AG20443 (cell line): ENCODE data around the gene TMEM72.
A peak's percentile ranks its signal among the peaks of the same experiment; 100 is the strongest.
"Not testable (repeated sequence)": the region's sequence is repeated elsewhere in the genome, so short reads cannot be mapped to it uniquely, and the experiment has no call there.

Experiments used
- DNase-seq: peaks from one replicate; pipeline ENCODE4 v3.0.0; 2012; ENCODE audit warnings: low spot score, mixed read lengths

Gene TMEM72

GRCh38 chr10:44911081-44911540, at the start of gene TMEM72:
TSS of gene TMEM72 (plus strand) at chr10:44911337. CDS start at chr10:44911513, 176 bp downstream.
- peak; percentile 62 for DNase-seq

- DNase-seq = no peak
These were observed 49.0 kb upstream of the TMEM72 start for GRCh38 chr10:44862006-44862751.

DNA sequence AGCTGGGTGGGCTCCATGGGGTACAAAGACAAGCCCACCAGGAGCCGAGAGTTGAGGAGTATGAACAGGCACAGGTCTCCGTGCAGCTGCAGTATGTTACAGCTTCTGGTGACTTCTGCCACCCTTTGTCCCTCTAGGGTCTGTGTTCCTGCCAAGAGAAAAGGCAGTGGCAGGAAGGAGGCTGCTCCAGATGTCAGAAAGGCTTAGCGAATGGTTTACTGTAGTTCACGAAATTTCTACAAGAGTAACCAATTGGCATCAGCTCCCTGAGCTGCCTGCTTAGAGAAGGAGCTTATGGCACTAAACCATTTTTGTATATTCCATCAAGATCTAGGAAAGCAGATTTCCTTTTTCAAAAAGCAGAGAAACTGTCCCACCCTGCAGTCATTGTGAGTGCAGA, 48.2 kb upstream of the TMEM72 start:
- no peak for DNase-seq

- no peak for DNase-seq
These were observed 47.6 kb upstream of the TMEM72 start for GRCh38 chr10:44863344-44864047.

DNA sequence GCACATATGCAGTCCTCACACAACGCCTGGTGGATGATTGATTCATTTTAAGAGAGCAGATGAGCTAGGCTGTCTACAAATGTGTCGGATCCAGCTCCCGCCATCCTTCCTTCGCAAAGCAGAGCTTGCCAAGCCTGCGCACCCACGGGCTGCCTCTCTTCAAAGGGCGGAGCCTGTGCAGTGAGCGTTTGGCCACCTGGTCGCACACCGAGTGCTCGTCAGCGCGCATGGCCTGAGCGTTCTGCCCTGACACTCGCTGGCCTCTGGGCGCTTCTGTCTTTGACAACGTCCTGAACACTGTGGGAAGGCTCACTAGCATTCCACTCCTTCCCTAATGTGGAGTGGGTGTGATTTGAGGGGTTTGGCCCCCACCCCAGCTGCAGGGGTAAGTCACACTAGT, 47.1 kb upstream of the TMEM72 start:
- DNase-seq = no peak

GRCh38 chr10:44864637-44865288, 46.4 kb upstream of the TMEM72 start:
- DNase-seq = peak; percentile 94

DNA sequence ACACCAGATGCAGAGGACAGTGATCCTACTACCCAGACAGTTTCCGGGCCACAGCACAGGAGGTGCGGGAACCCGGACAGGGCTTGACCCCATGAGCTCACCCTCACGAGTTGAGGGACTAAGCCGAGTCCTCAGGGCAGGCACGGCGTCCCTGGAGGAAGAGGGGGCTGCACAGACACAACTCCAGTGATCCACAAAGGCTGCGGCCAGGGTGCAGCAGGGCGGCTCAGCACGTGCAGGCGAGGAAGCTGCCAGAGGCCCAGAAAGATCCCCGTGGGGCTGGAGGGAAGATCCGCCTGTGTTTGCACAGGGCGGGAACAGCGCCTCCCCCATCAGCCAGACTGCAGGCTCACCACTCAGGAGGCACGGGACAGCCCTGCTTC, 45.9 kb upstream of the TMEM72 start:
- no peak for DNase-seq

DNA sequence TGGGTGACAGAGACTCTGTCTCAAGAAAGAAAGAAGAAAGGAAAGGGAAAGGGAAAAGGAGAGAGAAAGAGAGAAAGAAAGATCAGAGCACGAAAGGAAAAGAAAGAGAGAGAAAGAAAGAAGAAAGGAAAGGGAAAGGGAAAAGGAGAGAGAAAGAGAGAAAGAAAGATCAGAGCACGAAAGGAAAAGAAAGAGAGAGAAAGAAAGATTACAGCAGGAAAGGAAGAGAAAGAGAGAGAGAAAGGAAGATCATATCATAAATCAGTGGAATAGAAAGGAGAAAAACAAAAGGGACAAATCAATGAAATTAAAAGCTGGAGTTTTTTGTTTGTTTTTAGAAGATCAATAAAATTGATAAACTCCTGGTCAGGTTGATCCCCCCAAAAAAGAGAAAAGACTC, 44.8 kb upstream of the TMEM72 start:
- not testable (repeated sequence) for DNase-seq

DNA sequence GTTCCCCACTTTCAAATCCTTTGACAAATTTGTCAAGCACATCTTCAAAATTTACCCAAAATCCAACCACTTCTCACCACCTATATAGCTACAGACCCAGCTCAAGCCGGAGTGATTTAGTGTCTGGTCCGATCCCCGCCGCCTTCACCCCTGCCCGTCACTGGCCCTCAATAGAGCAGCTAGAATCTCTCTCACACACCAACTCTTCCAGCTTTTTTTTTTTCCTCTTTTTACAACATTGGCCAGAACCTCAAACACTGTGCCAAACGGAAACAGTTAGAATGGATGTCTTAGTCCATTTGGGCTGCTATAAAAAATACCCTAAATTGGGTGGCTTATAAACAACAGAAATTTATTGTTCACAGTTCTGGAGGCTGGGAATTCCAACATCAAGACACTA, 41.1 kb upstream of the TMEM72 start:
- no peak for DNase-seq

GRCh38 chr10:44873160-44873559, 38.0 kb upstream of the TMEM72 start:
- no peak for DNase-seq

DNA sequence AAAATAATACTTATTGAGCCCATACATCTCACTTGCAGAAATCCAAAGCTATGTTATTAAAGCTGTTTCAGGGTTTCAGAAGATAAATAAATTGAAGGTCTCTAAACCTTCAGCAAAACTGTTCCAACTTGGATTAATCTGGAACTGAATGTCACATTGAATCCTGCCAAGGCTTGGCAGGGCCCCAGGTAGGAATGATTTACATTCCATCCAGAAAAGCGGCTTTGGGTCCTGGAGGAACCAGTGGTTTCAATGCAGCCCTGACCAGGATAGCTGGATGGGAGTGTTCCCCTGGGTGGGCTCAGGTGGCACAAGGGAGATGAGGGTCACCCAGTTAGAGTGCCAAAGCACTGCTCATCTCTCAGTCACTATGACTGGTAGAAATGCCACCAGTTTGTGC, 37.0 kb upstream of the TMEM72 start:
- no peak for DNase-seq

DNA sequence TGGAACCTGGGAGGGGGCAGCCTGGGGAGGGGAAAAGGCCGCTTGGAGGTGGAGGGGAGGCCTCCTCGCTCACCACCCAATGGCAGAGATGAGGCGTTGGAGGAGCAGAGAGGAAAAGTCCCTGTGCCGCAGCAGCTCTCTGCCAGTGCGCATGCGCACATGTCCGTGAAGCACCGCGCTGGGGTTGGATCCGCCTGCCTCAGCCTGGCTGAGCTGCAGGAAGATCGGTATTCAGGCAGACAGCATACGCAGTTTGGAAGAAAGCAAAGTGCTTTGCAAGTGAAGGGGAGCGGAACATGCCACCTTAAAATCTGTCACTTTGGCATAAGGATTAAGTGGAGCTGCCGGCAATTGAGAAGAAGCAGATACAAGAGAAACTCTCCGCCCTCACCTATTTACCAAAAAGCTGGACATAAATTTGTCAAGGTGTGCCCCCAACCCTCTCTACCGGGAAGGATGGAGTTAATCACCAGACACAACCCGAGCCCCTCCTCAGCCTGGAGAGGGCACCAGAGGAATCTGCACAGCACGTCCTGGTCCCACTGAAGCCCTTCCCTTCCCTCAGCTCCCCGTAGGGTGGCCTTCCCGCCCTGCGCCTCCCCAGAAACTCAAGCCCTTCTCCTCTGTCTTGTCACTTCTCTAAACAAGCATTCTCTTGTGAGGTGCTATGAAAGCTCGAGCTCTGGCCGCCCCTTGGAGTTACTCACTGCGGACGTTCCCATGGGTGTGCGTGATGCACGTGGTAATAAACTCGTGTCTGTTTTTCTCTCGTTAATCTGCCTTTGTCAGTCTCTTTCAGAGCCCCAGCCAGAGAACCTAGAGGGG, 32.2 kb upstream of the TMEM72 start:
- peak; percentile 98 for DNase-seq

- no peak for DNase-seq
These were observed 31.6 kb upstream of the TMEM72 start for GRCh38 chr10:44879531-44879899.

- DNase-seq = no peak
These were observed 30.9 kb upstream of the TMEM72 start for GRCh38 chr10:44880090-44880715.

DNA sequence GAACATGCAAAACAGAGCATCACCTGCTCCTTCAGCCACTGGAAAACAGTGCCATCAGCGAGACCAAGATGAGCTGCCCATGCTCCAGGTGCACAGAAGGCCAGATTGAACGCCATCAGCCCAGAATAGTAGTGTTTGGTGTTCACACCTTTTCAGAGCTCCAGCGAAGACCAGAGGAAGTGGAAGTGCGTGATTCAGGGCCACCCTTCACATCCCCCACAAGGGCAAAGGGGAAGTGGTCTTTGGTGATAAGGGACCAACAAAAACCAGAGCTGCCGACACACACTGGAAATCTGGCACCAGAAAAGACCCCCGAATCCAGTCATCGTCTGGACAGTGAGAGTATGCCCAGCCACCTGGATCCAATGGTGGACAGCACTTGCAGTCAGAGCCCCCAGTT, 29.5 kb upstream of the TMEM72 start:
- no peak for DNase-seq

- no peak for DNase-seq
These were observed 28.9 kb upstream of the TMEM72 start for GRCh38 chr10:44882166-44882720.

DNA sequence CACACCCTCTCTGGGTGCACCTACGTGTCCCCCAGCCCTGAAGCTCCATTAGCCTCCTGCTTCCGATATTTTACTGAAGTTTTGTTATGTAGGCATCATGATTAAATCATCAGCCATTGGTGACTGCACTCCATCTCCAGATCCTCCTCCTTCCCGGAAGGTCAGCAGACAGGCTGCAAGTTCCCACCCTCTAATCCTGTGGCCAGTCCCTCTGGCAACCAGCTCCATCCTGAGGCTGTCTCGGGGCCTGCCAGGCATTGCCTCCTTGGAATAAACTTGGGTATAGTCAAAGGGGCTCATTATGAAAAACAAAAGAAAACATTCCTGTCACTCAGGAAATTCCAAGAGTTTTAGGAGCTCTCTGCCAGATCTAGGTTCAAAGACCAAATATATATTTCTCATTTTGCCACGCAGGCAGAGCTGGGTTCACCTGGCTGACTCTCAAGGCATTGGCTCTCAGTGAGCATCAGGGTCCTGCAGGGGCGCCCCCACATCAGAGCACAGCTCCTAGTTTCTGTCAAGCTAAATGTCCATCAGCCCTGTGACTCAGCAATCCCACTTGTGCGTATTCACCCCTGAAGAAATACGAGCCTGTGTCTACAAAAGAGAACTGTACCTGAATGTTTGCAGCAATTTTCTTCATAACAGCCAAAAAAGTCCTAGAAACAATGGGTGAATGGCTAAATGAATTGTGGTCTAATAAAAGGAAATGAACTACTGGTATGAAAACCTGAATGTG, 27.4 kb upstream of the TMEM72 start:
- DNase-seq = no peak

DNA sequence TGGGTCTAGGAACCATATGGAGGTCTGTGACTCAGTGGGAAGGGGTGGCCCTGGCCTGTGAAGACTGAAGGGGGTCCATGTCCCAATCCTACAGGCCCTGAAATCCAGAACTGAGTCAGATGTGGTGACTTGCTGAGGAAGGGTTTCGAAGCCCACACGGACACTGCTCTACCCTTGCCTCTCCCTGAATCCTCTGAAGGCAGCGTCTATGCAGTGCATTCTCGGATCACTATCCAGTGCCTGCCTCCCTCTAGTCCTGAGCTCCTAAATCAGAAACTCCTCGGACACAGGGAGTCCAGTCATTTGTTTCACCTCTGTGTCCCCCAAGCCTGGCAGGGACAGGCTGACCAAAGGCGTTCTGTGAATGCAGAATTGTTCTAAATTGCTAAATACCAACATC, 25.4 kb upstream of the TMEM72 start:
- DNase-seq = no peak

GRCh38 chr10:44886966-44887365, 24.2 kb upstream of the TMEM72 start:
- DNase-seq = no peak

DNA sequence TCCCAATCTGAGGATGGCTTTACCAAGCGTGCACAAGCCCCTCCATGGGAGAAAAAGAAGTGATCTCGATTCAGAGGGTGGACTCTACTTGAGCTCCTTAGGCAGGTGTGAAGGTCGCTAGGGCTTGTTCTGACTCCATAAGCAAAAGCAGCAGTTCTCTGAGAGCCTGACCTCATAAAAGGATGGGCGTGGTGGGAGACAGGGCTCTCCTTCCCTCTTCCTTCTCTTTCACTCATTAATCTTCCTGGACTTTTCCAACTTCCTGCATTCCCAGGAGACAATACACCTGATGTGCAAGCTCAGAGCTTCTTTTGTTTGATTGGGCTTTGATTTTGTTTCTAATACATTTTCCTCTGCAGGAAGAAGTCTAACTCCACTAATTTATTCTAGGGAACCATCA, 22.3 kb upstream of the TMEM72 start:
- no peak for DNase-seq

- no peak for DNase-seq
These were observed 21.3 kb upstream of the TMEM72 start for GRCh38 chr10:44889834-44890233.
